PC-9 (cell line): ENCODE results near the gene CD6. TPM values are rescaled to one million over a fixed set of nuclear protein-coding genes. Genes with fewer than 3 reads are reported as not detected.

ENCODE experiments used
- BruUV-seq: library from RNA; stranded (reverse); fragments of 400-500 nt; replicated peaks from 2 replicates; lab custom pipeline; 2021; lab: Mats Ljungman, UMichigan
- CTCF ChIA-PET: fragments of 300-600 bp; sonication (Branson Sonifier 250); formaldehyde crosslinking; loops from one replicate; lab custom pipeline; 2022; ENCODE audit warnings: antibody characterized with exemption; lab: Charles Lee
- POLR2A ChIA-PET: fragments of 300-600 bp; sonication (Branson Sonifier 250); formaldehyde crosslinking; loops from one replicate; lab custom pipeline; 2022; ENCODE audit warnings: antibody characterized with exemption; ENCODE audit not compliant: unreplicated experiment; lab: Charles Lee
- DNase-seq, 2 experiments: peaks; one replicate each; pipeline versions ENCODE4 v3.0.0 to v3.0.0-alpha.2; 2015 to 2022; ENCODE audit warnings: mixed read lengths in 1 of 2
- H2AFZ ChIP-seq: fragments of 200-600 bp; sonication (generic); 2 replicates; pipeline ENCODE4 v1.8.1; 2017; ENCODE audit warnings: antibody characterized with exemption
- H3F3A ChIP-seq: fragments of 200-600 bp; sonication (generic); 2 replicates; pipeline ENCODE4 v1.8.1; 2017; ENCODE audit warnings: antibody characterized with exemption, mild to moderate bottlenecking, low read depth; ENCODE audit not compliant: insufficient read depth
- H3K27ac ChIP-seq: fragments of 200-600 bp; sonication (generic); 2 replicates; pipeline ENCODE4 v1.6.1; 2016; ENCODE audit warnings: mixed run types
- H3K27me3 ChIP-seq: fragments of 200-600 bp; sonication (generic); 2 replicates; pipeline ENCODE4 v1.6.1; 2016; ENCODE audit warnings: low read depth, mixed run types; ENCODE audit not compliant: insufficient read depth
- H3K36me3 ChIP-seq: fragments of 200-600 bp; sonication (generic); 2 replicates; pipeline ENCODE4 v1.6.1; 2016; ENCODE audit warnings: low read depth, mixed run types
- H3K4me1 ChIP-seq: fragments of 200-600 bp; sonication (generic); replicated peaks from 2 replicates; pipeline ENCODE4 v1.6.1; 2016; ENCODE audit warnings: mixed run types; ENCODE audit not compliant: insufficient read depth
- H3K4me2 ChIP-seq: fragments of 200-600 bp; sonication (generic); 2 replicates; pipeline ENCODE4 v1.6.1; 2017; ENCODE audit warnings: mixed run types
- H3K4me3 ChIP-seq: fragments of 200-600 bp; sonication (generic); 2 replicates; pipeline ENCODE4 v1.6.1; 2016; ENCODE audit warnings: mixed run types
- H3K79me2 ChIP-seq: fragments of 200-600 bp; sonication (generic); 2 replicates; pipeline ENCODE4 v1.6.1; 2017; ENCODE audit warnings: low read depth, mixed run types
- H3K9me2 ChIP-seq: fragments of 200-600 bp; sonication (generic); 2 replicates; pipeline ENCODE4 v1.8.1; 2017; ENCODE audit warnings: mild to moderate bottlenecking; ENCODE audit not compliant: insufficient read depth
- H3K9me3 ChIP-seq: fragments of 200-600 bp; sonication (generic); 2 replicates; pipeline ENCODE4 v1.8.1; 2016; ENCODE audit warnings: low read depth; ENCODE audit not compliant: insufficient read depth
- H4K20me1 ChIP-seq: fragments of 200-600 bp; sonication (generic); 2 replicates; pipeline ENCODE4 v1.8.1; 2017; ENCODE audit not compliant: insufficient read depth
- CTCF ChIP-seq: fragments of 200-600 bp; sonication (generic); conservative IDR thresholded peaks from 2 replicates; pipeline ENCODE4 v1.6.1; 2017; ENCODE audit warnings: mixed run types, antibody characterized with exemption, mild to moderate bottlenecking, moderate library complexity
- EZH2 ChIP-seq: fragments of 200-600 bp; sonication (generic); IDR thresholded peaks from 2 replicates; pipeline ENCODE4 v1.8.0; 2017; ENCODE audit warnings: antibody characterized with exemption, low read depth
- intact Hi-C: fragments of 100-400 bp; cut with micrococcal nuclease; formaldehyde crosslinking; loops from one replicate; pipeline ENCODE4 v1.10.0; 2022; ENCODE audit not compliant: unreplicated experiment
- total RNA-seq: library from RNA; stranded (reverse); gene quantifications from 2 replicates; pipeline ENCODE4 v1.2.3, GENCODE V29; 2021

Gene CD6
- total RNA-seq, 1 experiment from 2014 or later = 0.74 TPM

GRCh38 chr11:61026121-61027031, 54.9 kb downstream of the CD6 start:
- Histone ChIP-seq H3F3A (no peaks in the 10 kb centered on the region; the same call in 1 of the 2 replicates), H3K27ac (no peak overlapping the region), H3K36me3 (no peaks in the 10 kb centered on the region), H2AFZ (no peak overlapping the region), H3K4me3 (no peak overlapping the region), H3K4me1 (no peaks in the 10 kb centered on the region), H3K9me2 (no peaks in the 10 kb centered on the region), H3K27me3 (peaks cover 37% of the 10 kb centered on the region), H3K9me3 (no peaks in the 10 kb centered on the region), H4K20me1 (no peaks in the 10 kb centered on the region), H3K4me2 (no peak overlapping the region), H3K79me2 (no peaks in the 10 kb centered on the region)
- intact Hi-C loops = no loop called here
- no TSS peak for BruUV-seq
- POLR2A ChIA-PET = no interaction called here
- TF ChIP-seq CTCF (no peak), EZH2 (no peak)
- CTCF ChIA-PET = no interaction called here
- DNase-seq = no peak

GRCh38 chr11:61027141-61027840, 55.8 kb downstream of the CD6 start:
- TF ChIP-seq CTCF (no peak), EZH2 (no peak)
- Histone ChIP-seq H3F3A (no peaks in the 10 kb centered on the region; the same call in 1 of the 2 replicates), H4K20me1 (no peaks in the 10 kb centered on the region), H3K79me2 (no peaks in the 10 kb centered on the region), H3K27me3 (peaks cover 32% of the 10 kb centered on the region), H2AFZ (no peak overlapping the region), H3K9me2 (no peaks in the 10 kb centered on the region), H3K4me3 (no peak overlapping the region), H3K4me1 (no peaks in the 10 kb centered on the region), H3K9me3 (no peaks in the 10 kb centered on the region), H3K27ac (no peak overlapping the region), H3K4me2 (no peak overlapping the region), H3K36me3 (no peaks in the 10 kb centered on the region)
- intact Hi-C loops = no loop called here
- POLR2A ChIA-PET = no interaction called here
- no peak for DNase-seq
- CTCF ChIA-PET = interaction anchor here (0.6 kb wide), 1 partner anchor 15 kb away, joined by 7 read pairs; no protein-coding TSS in a partner anchor
- no TSS peak for BruUV-seq

GRCh38 chr11:61028135-61028729, 56.8 kb downstream of the CD6 start:
- no peak for DNase-seq
- Histone ChIP-seq H3K4me1 (no peaks in the 10 kb centered on the region), H3K36me3 (no peaks in the 10 kb centered on the region), H4K20me1 (no peaks in the 10 kb centered on the region), H3K4me2 (no peak overlapping the region), H3K9me3 (no peaks in the 10 kb centered on the region), H3K79me2 (no peaks in the 10 kb centered on the region), H3K27ac (no peak overlapping the region), H3K4me3 (no peak overlapping the region), H3F3A (no peaks in the 10 kb centered on the region; the same call in 1 of the 2 replicates), H3K27me3 (peaks cover 24% of the 10 kb centered on the region), H3K9me2 (no peaks in the 10 kb centered on the region), H2AFZ (no peak overlapping the region)
- POLR2A ChIA-PET = no interaction called here
- intact Hi-C loops = no loop called here
- CTCF ChIA-PET = interaction anchor here (0.6 kb wide), 1 partner anchor 15 kb away, joined by 7 read pairs; no protein-coding TSS in a partner anchor
- BruUV-seq = no TSS peak
- no peak for TF ChIP-seq EZH2
- TF ChIP-seq CTCF = no peak
